Measurements from ENCODE around the gene GALNT16.
A peak's percentile ranks its signal among the peaks of the same experiment; 100 is the strongest.

Gene GALNT16

GRCh38 chr14:69241577-69241976 is 18.4 kb upstream of the GALNT16 start:
- no peak overlapping the region for H3K4me3 ChIP-seq (replicated peaks; ENCODE audit: low read depth, low read length)
- no peak for TF ChIP-seq CTCF (IDR thresholded peaks at IDR 0.05; ENCODE audit: low read length, missing control alignments)
- DNase-seq (ENCODE audit: low read depth) = no peak

GRCh38 chr14:69242311-69243224 is 17.4 kb upstream of the GALNT16 start:
- TF ChIP-seq CTCF (IDR thresholded peaks at IDR 0.05; ENCODE audit: low read length, missing control alignments) = peak; percentile 68
- peak; percentile 83 for DNase-seq (ENCODE audit: low read depth)
- no peak overlapping the region for H3K4me3 ChIP-seq (replicated peaks; ENCODE audit: low read depth, low read length)

GRCh38 chr14:69244946-69245345 is 15.0 kb upstream of the GALNT16 start:
- no peak for TF ChIP-seq CTCF (IDR thresholded peaks at IDR 0.05; ENCODE audit: low read length, missing control alignments)
- no peak overlapping the region for H3K4me3 ChIP-seq (replicated peaks; ENCODE audit: low read depth, low read length)
- DNase-seq (ENCODE audit: low read depth) = no peak

GRCh38 chr14:69246331-69246730 is 13.6 kb upstream of the GALNT16 start:
- no peak for DNase-seq (ENCODE audit: low read depth)
- no peak overlapping the region for H3K4me3 ChIP-seq (replicated peaks; ENCODE audit: low read depth, low read length)
- no peak for TF ChIP-seq CTCF (IDR thresholded peaks at IDR 0.05; ENCODE audit: low read length, missing control alignments)

- peak; percentile 34 for TF ChIP-seq CTCF (IDR thresholded peaks at IDR 0.05; ENCODE audit: low read length, missing control alignments)
- DNase-seq (ENCODE audit: low read depth) = peak; percentile 72
- H3K4me3 ChIP-seq (replicated peaks; ENCODE audit: low read depth, low read length) = no peak overlapping the region
Observed at GRCh38 chr14:69247676-69248440, 12.1 kb upstream of the GALNT16 start.

- no peak for TF ChIP-seq CTCF (IDR thresholded peaks at IDR 0.05; ENCODE audit: low read length, missing control alignments)
- no peak for DNase-seq (ENCODE audit: low read depth)
- no peak overlapping the region for H3K4me3 ChIP-seq (replicated peaks; ENCODE audit: low read depth, low read length)
Observed at GRCh38 chr14:69249603-69250002, 10.4 kb upstream of the GALNT16 start.

Data from fibroblast of pulmonary artery (primary cell).